ENCODE data around the gene IRX5. TPM values are rescaled to one million over a fixed set of nuclear protein-coding genes. Genes with fewer than 3 reads are reported as not detected.

The IRX5 gene
- total and polyA plus RNA-seq, 2 of the 8 experiments (the other 6 are each of a cell fraction or from before 2014, with no cell fraction given) = 0.48 to 0.56 TPM

GRCh38 chr16:54935266-54935968 lies 4.8 kb downstream of the IRX5 start (continued):
- no peak for TF ChIP-seq RBBP5 (IDR thresholded peaks at IDR 0.05; ENCODE audit: borderline replicate concordance, low read depth, low read length)
- no peak for TF ChIP-seq SP1 (IDR thresholded peaks at IDR 0.05; ENCODE audit: low read depth, low read length)
- TF ChIP-seq PHF8 (conservative IDR thresholded peaks at IDR 0.05; ENCODE audit: low read depth, low read length) = no peak
- TF ChIP-seq MAFK (IDR thresholded peaks at IDR 0.05; ENCODE audit: low read depth, low read length) = no peak
- no peak for TF ChIP-seq KDM4A (IDR thresholded peaks at IDR 0.05; ENCODE audit: low read depth, low read length, severe bottlenecking)

Measured in H1 (cell line).